SK-N-MC (cell line): ENCODE data around the gene GRM8.

ENCODE experiments used
- EZH2 ChIP-seq: fragments of 200-600 bp; sonication (generic); IDR thresholded peaks from one replicate; pipeline ENCODE4 v1.6.1; 2017; ENCODE audit warnings: antibody characterized with exemption
- FOXP2 ChIP-seq: optimal IDR thresholded peaks from 2 replicates; pipeline ENCODE3; 2011; ENCODE audit warnings: mild to moderate bottlenecking, moderate library complexity; ENCODE audit not compliant: insufficient read depth; ENCODE audit errors: extremely low read length, control extremely low read depth
- POLR2AphosphoS5 ChIP-seq: IDR thresholded peaks from 2 replicates; pipeline ENCODE4 v1.6.1; 2012; ENCODE audit warnings: mild to moderate bottlenecking, low read depth, low read length, borderline replicate concordance

DNA sequence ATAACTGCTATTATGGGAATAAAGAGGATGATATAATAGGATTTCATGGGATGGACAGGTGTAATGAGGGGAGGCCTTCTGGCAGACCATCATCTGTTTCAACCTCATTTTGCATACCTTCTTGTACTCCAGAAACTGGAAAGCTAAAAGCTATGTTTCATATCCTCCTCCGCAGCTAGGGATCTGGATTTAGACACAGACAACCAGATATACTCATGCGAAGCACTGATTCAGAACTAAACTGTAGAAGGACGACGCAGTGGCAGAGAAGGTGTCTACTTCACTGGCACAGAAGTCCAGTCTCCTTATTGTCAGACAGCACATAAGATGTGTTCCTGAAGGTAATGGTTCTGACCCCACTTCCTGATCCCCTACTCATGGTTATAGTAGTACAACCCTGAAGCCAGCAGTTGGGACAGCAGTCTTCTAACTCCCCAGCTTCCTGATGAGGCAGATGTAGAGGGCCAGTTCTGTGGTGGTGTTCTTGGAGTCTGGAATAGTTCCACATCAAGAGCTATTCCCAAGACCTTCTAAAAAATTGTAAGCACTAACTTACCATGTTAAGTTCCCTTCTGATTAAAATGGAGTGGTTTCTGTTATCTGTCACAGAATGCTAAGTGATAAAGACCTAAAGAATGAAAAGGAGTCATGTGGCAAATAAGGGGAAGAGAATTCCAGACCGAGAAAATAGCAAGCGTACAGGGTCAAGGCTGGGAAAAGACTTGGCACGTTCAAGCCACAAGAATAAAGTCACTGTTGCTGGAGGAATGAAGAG is 550.3 kb downstream of the GRM8 start:
- TF ChIP-seq EZH2 (no peak), POLR2AphosphoS5 (no peak), FOXP2 (no peak)
